ENCODE measurements around the gene CDC5L.

GRCh38 chr6:44410363-44410762 lies 22.9 kb downstream of the CDC5L start:
- no peak for TF ChIP-seq CTCF (IDR thresholded peaks at IDR 0.05; ENCODE audit: insufficient read depth, low read depth, low read length)
- no peak for TF ChIP-seq EZH2 (IDR thresholded peaks at IDR 0.05; ENCODE audit: insufficient read depth, low read length)
